GM12892 (cell line): Measurements from ENCODE around the gene IRAK2.

Source experiments
- POLR2A ChIP-seq: IDR thresholded peaks from 2 replicates; pipeline ENCODE4 v1.6.1; 2011; ENCODE audit warnings: low read depth, low read length, control low read depth
- POLR2AphosphoS5 ChIP-seq: IDR thresholded peaks from 2 replicates; pipeline ENCODE4 v1.6.1; 2011; ENCODE audit warnings: low read depth, low read length, control low read depth
- TAF1 ChIP-seq: IDR thresholded peaks from 2 replicates; pipeline ENCODE4 v1.6.1; 2011; ENCODE audit warnings: low read depth, mild to moderate bottlenecking, control low read depth, low read length, borderline replicate concordance

DNA sequence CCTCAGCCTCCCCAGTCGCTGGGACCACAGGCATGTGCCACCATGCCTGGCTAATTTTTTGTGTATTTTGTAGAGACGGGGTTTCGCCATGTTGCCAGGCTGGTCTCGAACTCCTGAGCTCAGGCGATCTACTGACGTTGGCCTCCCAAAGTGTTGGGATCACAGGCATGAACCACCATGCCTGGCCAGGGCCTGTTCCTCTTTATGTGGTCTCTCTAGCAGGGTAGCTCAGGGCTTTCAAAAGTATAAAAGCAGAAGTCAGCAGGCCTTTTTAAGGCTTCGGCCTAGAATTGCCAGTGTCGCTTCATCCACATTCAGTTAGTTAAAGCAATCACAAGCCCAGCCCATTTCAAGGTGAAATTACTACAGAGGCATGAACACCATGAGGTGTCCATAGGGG is 15.5 kb upstream of the IRAK2 start:
- TF ChIP-seq POLR2A (no peak), POLR2AphosphoS5 (no peak), TAF1 (no peak)
